Stimulated activated CD4-positive, alpha-beta T cell treated with anti-CD3 and anti-CD28 coated beads, Interleukin-1b, Interleukin-23, amount 100 ng/mL, for 4 hours (primary cell): ENCODE measurements around the gene ALK.

Source experiments
- DNase-seq, 2 donors: peaks; one replicate each; pipeline ENCODE4 v3.0.0-alpha.2; 2020; ENCODE audit warnings: low read depth in 2 of 2

ALK gene

GRCh38 chr2:29578084-29578598 lies 343.2 kb downstream of the ALK start:
- DNase-seq = no peak

- no peak for DNase-seq
Measured at GRCh38 chr2:29576231-29576630, 345.2 kb downstream of the ALK start.

DNA sequence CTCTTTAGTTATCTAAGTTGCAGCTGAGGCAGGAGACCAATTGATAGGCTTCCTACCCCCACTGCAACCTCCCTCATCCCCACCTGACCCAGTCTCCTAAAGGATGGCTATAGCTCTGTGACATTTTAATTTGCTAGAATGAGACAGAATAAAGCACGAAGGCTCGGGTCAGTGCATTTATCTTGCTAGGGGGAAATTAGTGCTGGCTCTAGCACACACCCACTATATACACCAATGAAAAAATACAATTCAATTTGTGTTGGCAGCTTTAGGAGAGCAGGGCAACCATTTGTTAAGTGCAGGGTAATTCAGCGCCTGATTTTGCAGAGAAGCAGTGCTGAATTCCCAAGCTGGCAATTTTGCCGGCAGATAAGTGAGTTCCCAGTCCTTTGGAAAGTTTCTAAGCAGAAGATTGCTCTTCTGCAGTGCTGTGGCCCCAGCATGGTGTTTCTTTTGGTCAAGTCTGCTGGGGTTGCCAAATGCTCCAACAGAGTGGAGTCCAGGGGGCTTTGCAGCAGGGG lies 346.0 kb downstream of the ALK start:
- DNase-seq = no peak

GRCh38 chr2:29573612-29574011 lies 347.8 kb downstream of the ALK start:
- no peak for DNase-seq

DNA sequence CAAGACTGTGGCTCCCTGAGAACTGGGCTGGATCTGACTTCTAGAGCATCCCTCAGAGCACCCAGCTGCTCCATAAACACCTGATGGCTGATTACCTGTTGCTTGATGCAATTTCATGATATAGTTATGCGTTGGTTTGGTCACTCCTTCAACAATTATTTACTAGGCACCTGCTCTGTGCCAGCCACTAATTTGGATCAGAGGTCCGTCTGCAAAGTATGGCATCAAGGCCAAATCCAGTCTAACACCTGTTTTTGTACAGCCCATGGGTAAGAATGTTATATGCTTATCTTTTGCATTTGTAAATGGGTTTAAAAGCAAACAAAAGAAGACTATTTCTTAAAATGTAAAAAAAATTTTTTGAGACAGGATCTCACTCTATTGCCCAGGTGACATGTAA lies 348.2 kb downstream of the ALK start:
- no peak for DNase-seq

GRCh38 chr2:29570539-29570938 lies 350.8 kb downstream of the ALK start:
- no peak for DNase-seq

- DNase-seq = no peak
Measured at GRCh38 chr2:29567906-29568520, 353.4 kb downstream of the ALK start.

DNA sequence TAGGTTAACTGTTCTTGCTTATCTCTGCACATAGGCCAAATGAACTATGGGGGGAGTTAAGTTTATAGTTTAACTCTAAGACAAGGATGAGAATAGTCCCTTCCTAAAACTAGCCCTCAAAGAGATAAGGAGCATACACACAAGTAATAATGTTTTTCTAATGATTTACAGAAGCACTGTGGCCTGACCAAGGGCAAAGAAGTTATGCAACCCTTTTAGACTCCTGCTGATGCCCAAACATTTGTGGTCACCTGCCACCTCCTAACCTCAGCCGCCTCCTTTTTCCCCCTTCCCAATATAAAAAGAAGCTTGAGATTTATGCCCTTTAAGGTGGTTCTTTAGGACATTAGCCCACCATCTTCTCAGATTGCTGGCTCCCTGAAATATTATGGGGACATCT lies 357.7 kb downstream of the ALK start:
- DNase-seq = no peak

- DNase-seq = no peak
Measured at GRCh38 chr2:29562896-29563295, 358.5 kb downstream of the ALK start.

GRCh38 chr2:29562319-29562718 lies 359.1 kb downstream of the ALK start:
- no peak for DNase-seq

DNA sequence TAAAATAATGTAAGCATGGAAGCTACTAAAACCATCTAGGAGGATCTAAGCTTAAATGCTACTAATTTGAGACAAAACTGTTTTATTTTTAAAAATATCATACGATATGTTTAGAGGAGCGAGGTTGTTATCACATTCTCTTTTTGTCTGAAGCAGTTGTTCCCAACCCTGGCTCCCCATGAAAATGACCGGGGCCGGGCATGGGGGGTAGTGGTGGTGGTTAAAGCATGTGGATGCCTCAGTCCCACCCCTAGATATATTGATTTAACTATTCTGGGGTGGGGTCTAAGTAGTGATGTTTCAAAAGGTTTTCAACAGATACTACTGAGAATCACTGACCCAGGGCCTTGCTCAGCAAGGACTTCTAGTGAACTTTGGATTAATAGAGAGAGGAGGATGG lies 359.8 kb downstream of the ALK start:
- DNase-seq = no peak

DNA sequence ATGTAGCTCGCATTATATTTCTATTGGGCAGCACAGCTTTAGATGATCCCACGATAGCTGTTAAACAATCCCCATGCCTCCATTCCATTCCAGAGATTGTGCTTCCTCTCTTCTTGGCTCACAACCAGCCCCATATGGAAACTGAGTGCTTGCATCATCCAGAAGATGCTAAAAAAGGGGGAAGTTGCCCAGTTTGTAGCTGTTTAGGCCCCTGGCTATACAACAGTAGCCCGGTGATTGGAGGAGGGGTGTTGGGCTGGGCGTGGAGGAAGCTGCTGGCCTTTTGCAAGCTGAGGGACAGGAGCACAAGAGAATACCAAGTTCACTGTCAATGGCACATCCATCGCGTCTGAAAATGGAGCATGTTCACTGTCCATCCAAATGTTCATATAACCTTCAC lies 360.2 kb downstream of the ALK start:
- DNase-seq = no peak

DNA sequence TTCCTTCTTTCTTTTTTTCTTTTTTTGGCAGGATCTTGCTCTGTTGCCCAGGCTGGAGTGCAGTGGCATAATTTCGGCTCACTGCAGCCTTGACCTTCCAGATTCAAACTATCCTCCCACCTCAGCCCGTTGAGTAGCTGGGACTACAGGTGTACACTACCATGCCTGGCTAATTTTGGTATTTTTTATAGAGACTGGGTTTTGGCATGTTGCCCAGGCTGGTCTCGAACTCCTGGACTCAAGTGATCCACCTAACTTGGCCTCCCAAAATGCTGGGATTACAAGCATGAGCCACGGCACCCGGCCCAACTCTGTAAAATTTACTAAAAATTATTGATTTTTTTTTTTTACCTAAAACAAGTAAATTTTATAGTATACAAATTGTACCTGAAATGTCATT lies 360.8 kb downstream of the ALK start:
- DNase-seq = no peak

DNA sequence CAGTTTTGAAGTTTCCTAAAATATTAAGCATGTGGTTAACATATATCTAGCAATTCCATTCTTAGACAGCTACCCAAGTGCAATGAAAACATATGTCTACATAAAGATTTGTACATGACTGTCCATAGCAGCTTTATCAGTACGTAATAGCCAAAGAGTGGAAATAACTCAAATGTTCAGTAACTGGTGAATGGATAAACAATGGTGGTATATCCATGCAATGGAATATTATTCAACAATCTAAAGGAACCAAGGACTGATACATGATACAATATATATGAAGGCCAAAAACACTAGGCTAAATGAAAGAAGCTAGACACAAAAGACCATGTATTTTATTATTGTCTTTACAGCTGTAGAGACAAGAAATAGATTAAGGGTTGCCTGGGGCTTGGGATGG lies 361.4 kb downstream of the ALK start:
- no peak for DNase-seq

DNA sequence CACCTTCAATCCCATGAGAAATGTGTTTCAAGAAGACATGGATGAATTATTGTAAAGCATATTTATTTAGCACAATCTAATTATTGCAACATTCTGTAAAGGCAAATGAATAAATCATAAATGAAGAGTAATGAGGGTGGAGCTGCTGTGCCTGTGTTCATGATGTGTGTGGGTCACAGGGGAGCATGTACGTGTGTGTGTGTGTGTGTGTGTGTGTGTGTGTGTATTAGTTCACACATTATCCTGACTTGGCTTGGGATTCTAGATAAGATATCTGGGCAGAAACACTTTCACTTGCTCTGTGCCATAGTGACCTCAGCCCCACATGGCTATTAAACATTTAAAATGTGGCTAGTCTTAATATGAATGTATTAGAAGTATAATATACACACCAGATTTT lies 361.8 kb downstream of the ALK start:
- no peak for DNase-seq

GRCh38 chr2:29558097-29558496 lies 363.3 kb downstream of the ALK start:
- no peak for DNase-seq

DNA sequence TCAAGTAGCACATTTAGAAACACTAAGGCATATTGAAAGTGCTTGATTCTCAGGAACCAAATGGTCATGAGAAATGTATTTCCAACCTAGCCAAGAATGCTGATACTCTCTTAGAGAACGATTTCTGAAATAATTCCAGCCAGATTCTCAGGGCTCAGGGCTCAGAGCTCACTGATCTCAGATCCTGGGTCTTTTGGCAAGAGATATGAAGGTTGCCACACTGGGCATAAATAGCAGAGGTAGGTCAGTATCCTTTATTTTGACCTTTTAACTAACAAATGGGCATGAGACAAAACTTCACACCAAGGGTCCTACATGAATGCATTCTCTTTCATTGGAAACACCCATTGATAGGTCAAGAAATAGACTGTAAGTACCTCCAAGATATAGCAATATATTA lies 364.1 kb downstream of the ALK start:
- no peak for DNase-seq

DNA sequence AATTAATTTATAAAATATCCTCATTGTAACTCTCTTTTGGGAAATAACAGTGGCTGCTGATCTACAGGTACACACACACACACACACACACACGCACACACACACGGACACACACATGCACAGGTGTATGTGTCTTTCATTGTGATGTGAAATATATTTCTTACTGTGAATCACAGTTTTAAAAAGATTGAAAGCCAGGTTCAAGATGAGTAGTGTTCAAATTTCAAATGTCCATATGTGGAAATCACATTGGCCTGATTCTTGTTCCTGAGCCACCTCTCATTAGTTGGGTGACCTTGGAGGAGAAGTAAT lies 372.4 kb downstream of the ALK start:
- DNase-seq = no peak

GRCh38 chr2:29544917-29545316 lies 376.5 kb downstream of the ALK start:
- DNase-seq = no peak

GRCh38 chr2:29544031-29544430 lies 377.4 kb downstream of the ALK start:
- DNase-seq = no peak

DNA sequence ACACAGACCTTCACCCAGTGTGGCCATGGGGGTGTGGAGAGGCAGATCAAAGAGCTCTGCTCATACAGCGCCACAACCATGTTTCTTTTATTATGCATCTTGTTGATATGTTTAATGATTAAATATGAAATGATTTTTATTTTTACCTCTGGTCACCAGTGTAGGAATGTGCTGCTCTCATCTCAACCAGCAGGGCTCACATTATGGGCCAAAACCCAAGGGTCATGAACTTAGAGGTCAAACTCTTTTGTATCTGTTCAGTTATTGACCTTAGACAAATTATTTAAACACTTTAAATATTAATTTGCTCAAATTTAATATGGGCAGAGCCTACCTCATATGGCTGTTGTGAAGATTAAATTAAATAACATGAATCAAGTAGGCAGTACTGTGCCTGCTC lies 386.2 kb downstream of the ALK start:
- DNase-seq = no peak

DNA sequence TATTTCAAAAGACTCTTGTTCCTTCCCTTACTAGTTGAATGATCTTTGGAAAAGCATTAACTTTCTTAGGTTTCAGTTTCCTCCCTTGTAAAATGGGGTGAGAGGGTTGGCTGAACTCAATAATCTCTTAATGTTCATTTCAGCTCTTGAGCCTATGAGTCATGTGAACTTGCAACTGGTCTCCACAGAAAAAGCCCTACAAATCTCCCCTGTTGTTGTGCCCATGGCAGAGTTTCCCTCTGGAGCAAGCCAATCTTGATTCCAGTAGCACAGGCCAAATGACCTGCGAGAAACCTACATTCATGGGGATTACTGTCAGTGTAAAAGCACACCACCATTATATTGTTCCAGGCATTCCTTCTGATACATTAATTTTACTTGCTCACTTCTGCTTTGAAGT lies 388.9 kb downstream of the ALK start:
- no peak for DNase-seq

DNA sequence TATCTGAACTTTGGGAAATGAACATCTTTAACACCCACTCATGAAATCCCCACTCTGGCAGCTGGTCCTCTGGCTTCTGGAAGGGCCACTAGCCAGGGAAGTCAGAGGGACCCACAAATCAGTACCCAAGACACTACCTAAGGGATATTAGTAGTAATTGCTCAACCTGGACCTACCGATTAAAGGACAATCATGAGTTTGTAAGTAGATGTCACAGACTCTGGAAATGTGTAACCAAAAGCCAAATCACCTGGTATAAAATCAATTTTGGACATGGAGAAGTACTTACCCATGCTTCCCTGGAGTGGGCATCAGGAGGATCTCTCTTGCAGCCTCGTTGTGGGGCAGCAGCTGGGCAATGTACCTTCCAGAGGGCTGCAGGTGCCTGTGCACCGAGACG lies 389.8 kb downstream of the ALK start:
- DNase-seq = no peak

- no peak for DNase-seq
Measured at GRCh38 chr2:29530281-29530680, 391.1 kb downstream of the ALK start.
